DND-41 (cell line): ENCODE results near the gene RNF217.
"Not testable (repeated sequence)": the region's sequence is repeated elsewhere in the genome, so short reads cannot be mapped to it uniquely, and the experiment has no call there.

Source experiments
- EZH2 ChIP-seq: IDR thresholded peaks from 3 replicates; pipeline ENCODE4 v1.6.1; 2012; ENCODE audit warnings: borderline replicate concordance, low read depth, mild to moderate bottlenecking, moderate library complexity, low read length, inconsistent platforms; ENCODE audit not compliant: severe bottlenecking
- TF ChIP-seq, protein P1 (sequence below): IDR thresholded peaks from 2 replicates; pipeline ENCODE4 v1.5.1; 2012; ENCODE audit warnings: borderline replicate concordance, low read length, moderate library complexity, mild to moderate bottlenecking; ENCODE audit not compliant: poor library complexity, severe bottlenecking; ENCODE audit errors: extremely low read depth

DNA sequence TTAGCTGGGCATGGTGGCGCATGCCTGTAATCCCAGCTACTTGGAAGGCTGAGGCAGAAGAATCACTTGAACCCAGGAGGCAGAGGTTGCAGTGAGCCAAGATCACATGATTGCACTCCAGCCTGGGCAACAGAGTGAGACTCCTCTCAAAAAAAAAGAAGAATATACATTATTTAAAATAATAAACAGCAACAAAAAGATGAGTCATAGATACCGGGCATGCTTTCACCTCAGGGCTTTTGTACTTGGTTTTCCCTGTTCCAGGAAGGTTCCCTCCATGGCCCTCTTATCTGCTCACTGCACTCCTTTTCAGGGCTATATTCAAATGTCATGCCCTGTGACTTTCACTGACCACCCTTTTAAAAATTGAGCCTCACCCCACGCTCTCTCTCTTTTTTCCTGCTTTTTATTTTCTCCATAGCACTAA, 3.2 kb downstream of the RNF217 start:
- TF ChIP-seq EZH2 = not testable (repeated sequence)
- TF ChIP-seq, protein P1, sequence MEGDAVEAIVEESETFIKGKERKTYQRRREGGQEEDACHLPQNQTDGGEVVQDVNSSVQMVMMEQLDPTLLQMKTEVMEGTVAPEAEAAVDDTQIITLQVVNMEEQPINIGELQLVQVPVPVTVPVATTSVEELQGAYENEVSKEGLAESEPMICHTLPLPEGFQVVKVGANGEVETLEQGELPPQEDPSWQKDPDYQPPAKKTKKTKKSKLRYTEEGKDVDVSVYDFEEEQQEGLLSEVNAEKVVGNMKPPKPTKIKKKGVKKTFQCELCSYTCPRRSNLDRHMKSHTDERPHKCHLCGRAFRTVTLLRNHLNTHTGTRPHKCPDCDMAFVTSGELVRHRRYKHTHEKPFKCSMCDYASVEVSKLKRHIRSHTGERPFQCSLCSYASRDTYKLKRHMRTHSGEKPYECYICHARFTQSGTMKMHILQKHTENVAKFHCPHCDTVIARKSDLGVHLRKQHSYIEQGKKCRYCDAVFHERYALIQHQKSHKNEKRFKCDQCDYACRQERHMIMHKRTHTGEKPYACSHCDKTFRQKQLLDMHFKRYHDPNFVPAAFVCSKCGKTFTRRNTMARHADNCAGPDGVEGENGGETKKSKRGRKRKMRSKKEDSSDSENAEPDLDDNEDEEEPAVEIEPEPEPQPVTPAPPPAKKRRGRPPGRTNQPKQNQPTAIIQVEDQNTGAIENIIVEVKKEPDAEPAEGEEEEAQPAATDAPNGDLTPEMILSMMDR = not testable (repeated sequence)
